OCI-LY7 (cell line): Measurements from ENCODE around the gene MEP1B. TPM values are rescaled to one million over a fixed set of nuclear protein-coding genes. Genes with fewer than 3 reads are reported as not detected.

Source experiments
- BruUV-seq: library from RNA; stranded (reverse); fragments of 400-500 nt; replicated peaks from 2 replicates; lab custom pipeline; 2021; lab: Mats Ljungman, UMichigan
- CTCF ChIA-PET: fragments of 300-600 bp; sonication (Branson Sonifier 250); formaldehyde crosslinking; loops from one replicate; lab custom pipeline; 2022; ENCODE audit warnings: antibody characterized with exemption; ENCODE audit not compliant: unreplicated experiment; lab: Charles Lee
- POLR2A ChIA-PET: fragments of 300-600 bp; sonication (Branson Sonifier 250); formaldehyde crosslinking; loops from one replicate; lab custom pipeline; 2022; ENCODE audit warnings: antibody characterized with exemption; lab: Charles Lee
- DNase-seq: peaks from one replicate; pipeline ENCODE4 v3.0.0-alpha.2; 2015; ENCODE audit warnings: low spot score
- H2AFZ ChIP-seq: fragments of 200-600 bp; sonication (generic), shearing (Covaris generic); 2 replicates; pipeline ENCODE4 v1.6.1; 2014; ENCODE audit warnings: mild to moderate bottlenecking, antibody characterized with exemption, low read length, moderate library complexity
- H3K27ac ChIP-seq: fragments of 200-600 bp; sonication (generic); 2 replicates; pipeline ENCODE4 v1.5.1; 2014; ENCODE audit warnings: mixed run types, low read depth, mild to moderate bottlenecking, moderate library complexity, low read length, inconsistent platforms; ENCODE audit not compliant: poor library complexity, severe bottlenecking
- H3K36me3 ChIP-seq: fragments of 200-600 bp; sonication (generic); 2 replicates; pipeline ENCODE4 v1.6.1; 2014; ENCODE audit warnings: mild to moderate bottlenecking, antibody characterized with exemption, low read length, moderate library complexity, mixed read lengths; ENCODE audit not compliant: insufficient read depth
- H3K4me1 ChIP-seq: fragments of 200-600 bp; sonication (generic); 2 replicates; pipeline ENCODE4 v1.5.1; 2014; ENCODE audit warnings: mild to moderate bottlenecking, low read length; ENCODE audit not compliant: insufficient read depth, poor library complexity, severe bottlenecking
- H3K4me2 ChIP-seq: fragments of 200-600 bp; sonication (generic); 2 replicates; pipeline ENCODE4 v1.6.1; 2014; ENCODE audit warnings: mild to moderate bottlenecking, low read length
- H3K4me3 ChIP-seq: fragments of 200-600 bp; sonication (generic); 2 replicates; pipeline ENCODE4 v1.5.1; 2014; ENCODE audit warnings: mild to moderate bottlenecking, low read depth, low read length; ENCODE audit not compliant: poor library complexity, severe bottlenecking
- H3K79me2 ChIP-seq: fragments of 200-600 bp; sonication (generic); 2 replicates; pipeline ENCODE4 v1.6.1; 2016; ENCODE audit warnings: low read depth, mild to moderate bottlenecking, low read length, moderate library complexity, mixed read lengths; ENCODE audit not compliant: insufficient read depth
- H3K9me2 ChIP-seq: fragments of 200-600 bp; sonication (generic); 2 replicates; pipeline ENCODE4 v1.6.1; 2016; ENCODE audit warnings: mild to moderate bottlenecking, low read length, mixed read lengths; ENCODE audit not compliant: insufficient read depth
- H3K9me3 ChIP-seq: fragments of 200-600 bp; sonication (generic); 2 replicates; pipeline ENCODE4 v1.6.1; 2014; ENCODE audit warnings: mild to moderate bottlenecking, mixed run types, low read length, mixed read lengths
- H4K20me1 ChIP-seq: fragments of 200-600 bp; sonication (generic); 2 replicates; pipeline ENCODE4 v1.6.1; 2014; ENCODE audit warnings: mild to moderate bottlenecking, antibody characterized with exemption, low read length, moderate library complexity, mixed read lengths; ENCODE audit not compliant: insufficient read depth
- EZH2phosphoT487 ChIP-seq: fragments of 200-600 bp; sonication (generic); IDR thresholded peaks from 2 replicates; pipeline ENCODE4 v1.6.1; 2018; ENCODE audit warnings: low read depth, borderline replicate concordance, mild to moderate bottlenecking, mixed run types, antibody characterized with exemption, low read length, moderate library complexity, mixed read lengths
- intact Hi-C: fragments of 100-400 bp; cut with micrococcal nuclease; formaldehyde crosslinking; loops from one replicate; pipeline ENCODE4 v1.10.0; 2022; ENCODE audit not compliant: unreplicated experiment
- total RNA-seq, 2 experiments: library from RNA; depleted of rRNA in 1 of 2; stranded (reverse); fragments of >200 nt in 1 of 2; shearing (Covaris generic) in 1 of 2; gene quantifications; 2 replicates each; pipeline ENCODE4 v1.2.3, GENCODE V29; 2014 to 2022
- TF ChIP-seq, protein P1 (sequence below): fragments of 200-600 bp; sonication (generic); conservative IDR thresholded peaks from 2 replicates; pipeline ENCODE4 v1.5.1; 2014; ENCODE audit warnings: mild to moderate bottlenecking, antibody characterized with exemption, low read length, moderate library complexity, mixed read lengths

Gene MEP1B
- total RNA-seq, 2 experiments from 2014 or later, result not detected

DNA sequence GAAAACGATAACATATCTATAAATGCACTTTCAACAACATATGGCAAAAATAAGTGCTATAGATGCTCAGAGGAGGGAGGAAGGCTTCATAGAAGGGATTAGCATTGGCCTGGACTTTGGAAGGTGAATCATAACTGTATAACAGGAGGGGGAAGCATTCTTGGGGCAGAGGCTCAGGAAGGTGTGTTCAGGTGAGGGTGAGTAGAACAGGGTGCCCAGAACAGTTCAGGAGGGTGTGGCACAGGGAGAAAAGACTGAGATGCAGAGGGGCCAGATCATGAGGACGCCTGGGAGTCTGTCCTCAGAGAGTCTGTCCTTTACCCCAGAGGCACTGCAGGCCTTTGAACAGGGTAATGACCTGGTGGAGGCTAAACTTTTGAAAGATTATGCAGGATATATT lies 29.3 kb upstream of the MEP1B start:
- H2AFZ ChIP-seq, result no peak overlapping the region
- CTCF ChIA-PET, result no interaction called here

DNA sequence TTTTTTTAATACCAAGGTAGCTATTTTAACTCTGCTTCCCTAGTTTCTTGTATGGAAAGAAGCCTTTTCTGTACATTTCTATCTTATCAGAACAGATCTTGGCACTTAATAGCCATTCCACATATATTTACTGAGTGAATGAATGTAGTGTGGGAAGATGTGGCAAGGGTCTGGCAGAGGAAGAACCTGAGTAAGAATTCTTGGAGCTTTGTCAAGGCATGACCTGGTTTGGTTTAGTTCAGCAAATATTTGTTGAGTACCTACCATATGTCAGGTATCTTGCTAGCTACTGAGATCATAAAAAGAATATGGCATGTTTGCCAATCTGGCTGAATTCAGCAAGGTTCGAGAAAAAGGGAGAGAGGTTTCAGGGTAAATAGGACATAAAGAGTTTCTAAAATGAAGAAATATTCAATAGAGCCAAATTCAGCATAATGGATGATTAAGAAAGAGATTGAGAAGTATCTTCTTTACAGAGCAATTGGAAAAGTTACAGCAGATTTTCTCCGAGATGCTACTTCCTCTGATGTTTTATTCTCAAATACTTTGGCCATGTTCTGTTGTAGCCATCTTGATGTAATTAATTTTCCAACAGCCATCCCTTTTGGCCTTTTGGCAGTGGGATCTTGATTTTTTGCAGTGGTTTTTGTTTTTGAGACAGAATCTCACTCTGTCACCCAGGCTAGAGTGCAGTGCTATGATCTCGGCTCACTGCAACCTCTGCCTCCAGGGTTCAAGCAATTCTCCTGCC lies 21.7 kb upstream of the MEP1B start:
- Histone ChIP-seq H3K9me2 (no peaks in the 10 kb centered on the region), H2AFZ (no peak overlapping the region), H3K79me2 (no peaks in the 10 kb centered on the region), H3K9me3 (no peaks in the 10 kb centered on the region), H3K4me1 (no peaks in the 10 kb centered on the region), H3K4me2 (no peak overlapping the region), H3K27ac (no peak overlapping the region), H3K36me3 (no peaks in the 10 kb centered on the region), H3K4me3 (no peak overlapping the region), H4K20me1 (no peaks in the 10 kb centered on the region)
- ChIA-PET CTCF (no interaction called here), POLR2A (no interaction called here)
- no peak for DNase-seq
- intact Hi-C loops, result no loop called here
- TF ChIP-seq, protein P1, sequence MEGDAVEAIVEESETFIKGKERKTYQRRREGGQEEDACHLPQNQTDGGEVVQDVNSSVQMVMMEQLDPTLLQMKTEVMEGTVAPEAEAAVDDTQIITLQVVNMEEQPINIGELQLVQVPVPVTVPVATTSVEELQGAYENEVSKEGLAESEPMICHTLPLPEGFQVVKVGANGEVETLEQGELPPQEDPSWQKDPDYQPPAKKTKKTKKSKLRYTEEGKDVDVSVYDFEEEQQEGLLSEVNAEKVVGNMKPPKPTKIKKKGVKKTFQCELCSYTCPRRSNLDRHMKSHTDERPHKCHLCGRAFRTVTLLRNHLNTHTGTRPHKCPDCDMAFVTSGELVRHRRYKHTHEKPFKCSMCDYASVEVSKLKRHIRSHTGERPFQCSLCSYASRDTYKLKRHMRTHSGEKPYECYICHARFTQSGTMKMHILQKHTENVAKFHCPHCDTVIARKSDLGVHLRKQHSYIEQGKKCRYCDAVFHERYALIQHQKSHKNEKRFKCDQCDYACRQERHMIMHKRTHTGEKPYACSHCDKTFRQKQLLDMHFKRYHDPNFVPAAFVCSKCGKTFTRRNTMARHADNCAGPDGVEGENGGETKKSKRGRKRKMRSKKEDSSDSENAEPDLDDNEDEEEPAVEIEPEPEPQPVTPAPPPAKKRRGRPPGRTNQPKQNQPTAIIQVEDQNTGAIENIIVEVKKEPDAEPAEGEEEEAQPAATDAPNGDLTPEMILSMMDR, result no peak
- no peak for TF ChIP-seq EZH2phosphoT487
- BruUV-seq, result no TSS peak

More for the DNA sequence above, 29.3 kb upstream of the MEP1B start:
- Histone ChIP-seq H3K4me1 (no peaks in the 10 kb centered on the region), H3K4me2 (no peak overlapping the region), H3K9me2 (no peaks in the 10 kb centered on the region), H3K36me3 (no peaks in the 10 kb centered on the region), H3K9me3 (no peaks in the 10 kb centered on the region), H3K4me3 (no peak overlapping the region), H4K20me1 (no peaks in the 10 kb centered on the region), H3K79me2 (no peaks in the 10 kb centered on the region), H3K27ac (no peak overlapping the region)
- no peak for DNase-seq
- no TSS peak for BruUV-seq
- POLR2A ChIA-PET, result no interaction called here
- TF ChIP-seq, protein P1, result no peak
- no peak for TF ChIP-seq EZH2phosphoT487
- intact Hi-C loops, result no loop called here

DNA sequence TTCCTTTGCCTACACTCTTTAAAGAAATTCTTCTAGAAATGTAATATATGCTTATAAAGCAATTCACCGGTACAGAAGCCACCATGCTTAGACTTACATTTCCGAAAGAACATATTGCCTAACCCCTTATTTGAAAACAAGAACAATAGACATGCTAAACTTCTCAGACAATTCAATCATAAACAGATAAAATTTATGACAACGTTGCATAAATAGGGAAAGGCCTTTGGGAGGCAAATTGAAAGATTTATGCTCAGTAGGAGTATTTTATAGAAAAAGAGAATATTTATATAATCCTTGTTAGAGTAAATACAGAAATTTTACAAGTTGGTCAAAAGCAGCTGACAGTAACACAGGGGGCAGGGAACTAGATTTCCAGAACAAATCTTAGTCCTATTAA lies 16.2 kb upstream of the MEP1B start:
- POLR2A ChIA-PET, result no interaction called here
- H3K9me2 ChIP-seq, result no peaks in the 10 kb centered on the region
- no peak overlapping the region for H3K4me2 ChIP-seq
- H4K20me1 ChIP-seq, result no peaks in the 10 kb centered on the region
- no TSS peak for BruUV-seq
- intact Hi-C loops, result no loop called here
- H3K4me1 ChIP-seq, result no peaks in the 10 kb centered on the region
- no peak overlapping the region for H2AFZ ChIP-seq
- TF ChIP-seq, protein P1, result no peak
- no peak for TF ChIP-seq EZH2phosphoT487
- H3K36me3 ChIP-seq, result no peaks in the 10 kb centered on the region
- no peak overlapping the region for H3K4me3 ChIP-seq
- no peaks in the 10 kb centered on the region for H3K79me2 ChIP-seq
- no peak overlapping the region for H3K27ac ChIP-seq
- CTCF ChIA-PET, result no interaction called here
- H3K9me3 ChIP-seq, result no peaks in the 10 kb centered on the region
- no peak for DNase-seq
